Progenitor cell of endocrine pancreas (in vitro differentiated cells): ENCODE results near the gene RDH16. TPM values are rescaled to one million over a fixed set of nuclear protein-coding genes. Genes with fewer than 3 reads are reported as not detected.
"Not testable (repeated sequence)": the region's sequence is repeated elsewhere in the genome, so short reads cannot be mapped to it uniquely, and the experiment has no call there.

Experiments
- DNase-seq: peaks from one replicate; pipeline ENCODE4 v3.0.0; 2021; ENCODE audit warnings: low spot score; ENCODE audit not compliant: unreplicated experiment
- H3K27ac Mint-ChIP-seq: 2 replicates; pipeline ENCODE4 v1.8.0; 2021; ENCODE audit warnings: mild to moderate bottlenecking, moderate library complexity, mixed read lengths
- H3K27me3 Mint-ChIP-seq: 2 replicates; pipeline ENCODE4 v1.8.0; 2021; ENCODE audit warnings: mixed read lengths
- H3K36me3 Mint-ChIP-seq: 2 replicates; pipeline ENCODE4 v1.8.0; 2022; ENCODE audit warnings: mixed read lengths; ENCODE audit not compliant: insufficient read depth
- H3K4me1 Mint-ChIP-seq: 2 replicates; pipeline ENCODE4 v1.8.0; 2021; ENCODE audit warnings: low read depth, mixed read lengths
- H3K4me3 Mint-ChIP-seq: 2 replicates; pipeline ENCODE4 v1.8.0; 2021; ENCODE audit warnings: low read depth, mild to moderate bottlenecking, moderate library complexity, mixed read lengths
- H3K9me3 Mint-ChIP-seq: 2 replicates; pipeline ENCODE4 v1.8.0; 2021; ENCODE audit warnings: low read depth, mixed read lengths
- CTCF ChIP-seq: fragments of 200-600 bp; sonication (generic); IDR thresholded peaks from one replicate; pipeline ENCODE4 v1.5.0; 2021; ENCODE audit warnings: antibody characterized with exemption, mild to moderate bottlenecking; ENCODE audit not compliant: unreplicated experiment
- total RNA-seq: library from RNA; stranded (reverse); gene quantifications from 2 replicates; pipeline ENCODE4 v1.2.1, GENCODE V29; 2021

Gene RDH16
- total RNA-seq, 1 donor from 2014 or later: 0.98 TPM

GRCh38 chr12:56951582-56952339 lies 5.6 kb downstream of the RDH16 start:
- H3K4me3 Mint-ChIP-seq: no peak overlapping the region
- no peak overlapping the region for H3K27ac Mint-ChIP-seq
- no peaks in the 10 kb centered on the region for H3K4me1 Mint-ChIP-seq
- H3K36me3 Mint-ChIP-seq: peaks cover 1% of the 10 kb centered on the region
- DNase-seq: no peak
- H3K27me3 Mint-ChIP-seq: no peaks in the 10 kb centered on the region
- no peak for TF ChIP-seq CTCF
- peaks cover 4% of the 10 kb centered on the region for H3K9me3 Mint-ChIP-seq

DNA sequence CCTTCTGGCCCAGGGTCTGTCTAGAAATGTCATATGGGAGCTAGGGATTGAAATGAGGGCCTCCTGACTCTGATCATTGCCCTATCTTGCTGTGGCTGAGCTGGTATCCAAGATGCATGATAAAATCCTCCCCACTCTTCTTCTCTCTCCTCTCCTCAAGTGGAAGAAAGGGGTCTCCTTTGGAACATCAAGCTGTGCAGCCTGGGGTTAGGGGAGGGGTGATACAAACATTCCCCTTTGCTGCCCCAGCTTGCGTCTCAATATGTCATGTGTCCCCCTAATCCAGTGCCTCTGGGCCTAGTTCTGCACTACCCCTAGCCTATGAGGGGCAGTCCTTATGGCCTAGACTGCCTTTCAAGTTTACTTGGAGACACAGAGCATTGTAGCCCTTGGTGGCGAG lies 8.5 kb downstream of the RDH16 start:
- Mint-ChIP-seq H3K27ac (no peak overlapping the region), H3K4me1 (no peaks in the 10 kb centered on the region), H3K4me3 (no peak overlapping the region), H3K9me3 (peaks cover 28% of the 10 kb centered on the region), H3K36me3 (peaks cover 1% of the 10 kb centered on the region), H3K27me3 (no peaks in the 10 kb centered on the region)
- DNase-seq: no peak
- TF ChIP-seq CTCF: no peak

DNA sequence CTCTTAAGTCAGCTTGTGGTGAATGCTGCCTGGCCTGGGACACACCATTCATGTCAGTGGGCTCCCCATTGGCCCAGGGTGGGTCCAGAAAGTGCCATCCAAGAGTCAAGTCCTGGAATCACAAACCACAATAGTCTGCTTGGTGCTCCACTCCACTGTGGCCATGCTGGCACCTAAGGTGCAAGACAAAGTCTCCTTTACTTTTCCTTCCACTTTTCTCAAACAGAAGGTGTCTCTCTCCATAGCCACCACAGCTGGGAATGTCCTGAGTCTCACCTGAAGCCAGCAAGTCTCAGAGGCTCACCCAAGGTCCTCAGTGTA lies 9.0 kb downstream of the RDH16 start:
- Mint-ChIP-seq H3K27me3 (no peaks in the 10 kb centered on the region), H3K4me3 (no peak overlapping the region), H3K27ac (no peak overlapping the region), H3K9me3 (peaks cover 32% of the 10 kb centered on the region), H3K36me3 (peaks cover 1% of the 10 kb centered on the region), H3K4me1 (no peaks in the 10 kb centered on the region)
- no peak for DNase-seq
- TF ChIP-seq CTCF: no peak

DNA sequence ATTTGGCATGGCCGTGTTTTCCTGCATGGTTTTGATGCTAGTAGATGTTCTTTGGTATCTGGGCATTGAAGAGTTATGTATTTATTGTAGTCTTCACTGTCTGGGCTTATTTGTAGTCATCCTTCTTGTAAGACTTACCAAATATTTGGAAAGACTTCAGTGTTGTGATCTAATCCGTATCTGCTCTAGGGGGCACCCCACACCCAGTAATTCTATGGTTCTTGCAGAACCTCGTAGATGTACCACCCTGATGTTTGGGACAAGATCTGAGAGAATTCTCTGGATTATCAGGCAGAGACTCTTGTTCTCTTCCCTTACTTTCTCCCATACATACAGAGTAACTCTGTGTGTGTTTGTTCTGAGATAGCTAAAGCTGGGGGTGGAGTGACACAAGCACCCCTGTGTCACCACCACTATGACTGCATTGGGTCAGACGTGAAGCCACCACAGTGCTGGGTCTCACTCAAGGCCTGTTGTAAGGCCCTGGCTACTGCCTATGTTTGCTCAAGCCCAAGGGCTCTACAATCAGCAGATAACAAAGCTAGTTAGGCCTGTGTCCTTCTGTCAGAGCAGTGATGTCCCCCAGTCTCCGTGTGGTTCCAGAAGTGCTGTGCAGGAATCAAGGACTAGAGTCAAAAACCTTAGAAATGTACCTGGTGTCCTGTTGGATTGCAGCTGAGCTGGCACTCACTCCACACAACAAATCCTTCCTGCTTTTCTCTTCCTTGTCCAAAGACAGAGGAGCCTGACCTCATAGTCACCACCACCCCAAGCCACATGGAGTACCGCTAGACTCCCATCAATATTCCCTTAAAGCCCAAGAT lies 9.6 kb downstream of the RDH16 start:
- no peak overlapping the region for H3K4me3 Mint-ChIP-seq
- H3K4me1 Mint-ChIP-seq: no peaks in the 10 kb centered on the region
- peaks cover 1% of the 10 kb centered on the region for H3K36me3 Mint-ChIP-seq
- no peak for DNase-seq
- H3K27ac Mint-ChIP-seq: no peak overlapping the region
- no peaks in the 10 kb centered on the region for H3K27me3 Mint-ChIP-seq
- TF ChIP-seq CTCF: no peak
- peaks cover 34% of the 10 kb centered on the region for H3K9me3 Mint-ChIP-seq

DNA sequence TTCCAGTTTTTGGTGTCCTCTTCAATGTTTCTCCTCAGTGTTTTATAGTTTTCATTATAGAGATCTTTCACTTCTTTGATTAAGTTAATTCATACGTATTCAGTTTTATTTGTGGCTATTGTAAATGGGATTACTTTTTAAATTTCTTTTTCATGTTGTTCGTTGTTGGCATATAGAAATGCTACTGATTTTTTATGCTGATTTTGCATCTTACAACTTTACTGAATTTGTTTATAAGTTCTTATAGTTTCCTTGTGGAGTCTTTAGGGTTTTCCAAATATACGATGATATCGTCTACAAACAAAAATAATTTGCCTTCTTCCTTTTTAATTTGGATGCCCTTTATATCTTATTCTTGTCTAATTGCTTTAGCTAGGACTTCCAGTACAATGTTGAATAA lies 13.5 kb downstream of the RDH16 start:
- H3K27me3 Mint-ChIP-seq: no peaks in the 10 kb centered on the region
- H3K9me3 Mint-ChIP-seq: peaks cover 34% of the 10 kb centered on the region
- no peak for DNase-seq
- no peak for TF ChIP-seq CTCF
- no peak overlapping the region for H3K4me3 Mint-ChIP-seq
- H3K36me3 Mint-ChIP-seq: peaks cover 1% of the 10 kb centered on the region
- H3K4me1 Mint-ChIP-seq: peaks cover 7% of the 10 kb centered on the region
- no peak overlapping the region for H3K27ac Mint-ChIP-seq

DNA sequence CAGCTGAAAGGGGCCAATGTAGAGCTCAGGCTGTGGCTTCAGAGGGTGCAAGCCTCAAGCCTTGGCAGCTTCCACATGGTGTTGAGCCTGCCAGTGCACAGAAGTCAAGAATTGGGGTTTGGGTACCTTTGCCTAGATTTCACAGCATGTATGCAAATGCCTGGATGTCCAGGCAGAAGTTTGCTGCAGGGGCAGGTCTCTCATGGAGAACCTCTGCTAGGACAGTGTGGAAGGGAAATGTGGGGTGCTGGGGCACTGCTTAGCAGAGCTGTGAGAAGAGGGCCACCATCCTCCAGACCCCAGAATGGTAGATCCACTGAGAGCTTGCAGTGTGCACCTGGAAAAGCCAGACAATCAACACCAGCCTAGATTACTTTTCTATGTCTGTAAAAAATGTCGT lies 14.0 kb downstream of the RDH16 start:
- not testable (repeated sequence) for H3K27ac Mint-ChIP-seq, H3K4me1 Mint-ChIP-seq, H3K27me3 Mint-ChIP-seq, H3K4me3 Mint-ChIP-seq, H3K36me3 Mint-ChIP-seq
- DNase-seq: peak; percentile 3
- peaks cover 34% of the 10 kb centered on the region for H3K9me3 Mint-ChIP-seq
